ENCODE measurements around the gene ARRB2. TPM values are rescaled to one million over a fixed set of nuclear protein-coding genes. Genes with fewer than 3 reads are reported as not detected.
A peak's percentile ranks its signal among the peaks of the same experiment; 100 is the strongest.

ARRB2 gene
- polyA plus RNA-seq, 1 experiment: 10.7 TPM

- no peak for TF ChIP-seq CTCF (IDR thresholded peaks at IDR 0.05; ENCODE audit: insufficient read depth, low read depth, low read length)
- no peak for DNase-seq (ENCODE audit: low read depth)
- Histone ChIP-seq H3K4me3 (ENCODE audit: low read depth, low read length) (no peak overlapping the region), H3K27me3 (ENCODE audit: control insufficient read depth, insufficient read depth, low read length) (peaks cover 15% of the 10 kb centered on the region), H3K36me3 (ENCODE audit: control insufficient read depth, insufficient read depth, low read length) (0 out of 2 replicates have a peak, but pooled peaks cover 2% of the 10 kb centered on the region)
- ChIA-PET POLR2A (no interaction called here), CTCF (interaction anchor here (1.4 kb wide), 1 partner anchor 53 kb away, joined by 4 read pairs; the partner anchor contains the start of gene GLTPD2)
Observed at GRCh38 chr17:4735876-4736651, 25.6 kb downstream of the ARRB2 start.

- no peaks in the 10 kb centered on the region for H3K36me3 ChIP-seq (ENCODE audit: control insufficient read depth, insufficient read depth, low read length)
- TF ChIP-seq CTCF (IDR thresholded peaks at IDR 0.05; ENCODE audit: insufficient read depth, low read depth, low read length): no peak
- ChIA-PET CTCF (no interaction called here), POLR2A (no interaction called here)
- no peak for DNase-seq (ENCODE audit: low read depth)
- H3K27me3 ChIP-seq (ENCODE audit: control insufficient read depth, insufficient read depth, low read length): peaks cover 15% of the 10 kb centered on the region
- peak overlapping the region; percentile 70 for H3K4me3 ChIP-seq (ENCODE audit: low read depth, low read length)
Observed at GRCh38 chr17:4738136-4739121, 28.0 kb downstream of the ARRB2 start.

- CTCF ChIA-PET: no interaction called here
- DNase-seq (ENCODE audit: low read depth): no peak
Observed at GRCh38 chr17:4739122-4740024, 28.9 kb downstream of the ARRB2 start, which contains the start of the genes CXCL16 and ZMYND15. TSS of gene CXCL16 (minus strand) at chr17:4739928. CDS start at chr17:4739339, 589 bp downstream. TSS of gene ZMYND15 (plus strand) at chr17:4739833. CDS start at chr17:4740549, 716 bp downstream.

GRCh38 chr17:4740025-4740351 lies 29.6 kb downstream of the ARRB2 start:
- Histone ChIP-seq H3K4me3 (ENCODE audit: low read depth, low read length) (peak overlapping the region; percentile 70), H3K36me3 (ENCODE audit: control insufficient read depth, insufficient read depth, low read length) (no peaks in the 10 kb centered on the region), H3K27me3 (ENCODE audit: control insufficient read depth, insufficient read depth, low read length) (peaks cover 21% of the 10 kb centered on the region)
- CTCF ChIA-PET: no interaction called here
- DNase-seq (ENCODE audit: low read depth): no peak
- TF ChIP-seq CTCF (IDR thresholded peaks at IDR 0.05; ENCODE audit: insufficient read depth, low read depth, low read length): no peak
- POLR2A ChIA-PET: no interaction called here

More at GRCh38 chr17:4739122-4740024, 28.9 kb downstream of the ARRB2 start, which contains the start of the genes CXCL16 and ZMYND15:
- peak within 1 kb of the TSS; percentile 70 for H3K4me3 ChIP-seq (ENCODE audit: low read depth, low read length)
- peaks cover 18% of the 10 kb centered on the region for H3K27me3 ChIP-seq (ENCODE audit: control insufficient read depth, insufficient read depth, low read length)
- no peaks in the 10 kb centered on the region for H3K36me3 ChIP-seq (ENCODE audit: control insufficient read depth, insufficient read depth, low read length)
- TF ChIP-seq CTCF (IDR thresholded peaks at IDR 0.05; ENCODE audit: insufficient read depth, low read depth, low read length): no peak
- POLR2A ChIA-PET: no interaction called here

Data from BJ (cell line).